8988T (cell line): Measurements from ENCODE around the gene DSTN.

Experiments
- DNase-seq: peaks from one replicate; pipeline ENCODE4 v3.0.0; 2011

Gene DSTN

DNA sequence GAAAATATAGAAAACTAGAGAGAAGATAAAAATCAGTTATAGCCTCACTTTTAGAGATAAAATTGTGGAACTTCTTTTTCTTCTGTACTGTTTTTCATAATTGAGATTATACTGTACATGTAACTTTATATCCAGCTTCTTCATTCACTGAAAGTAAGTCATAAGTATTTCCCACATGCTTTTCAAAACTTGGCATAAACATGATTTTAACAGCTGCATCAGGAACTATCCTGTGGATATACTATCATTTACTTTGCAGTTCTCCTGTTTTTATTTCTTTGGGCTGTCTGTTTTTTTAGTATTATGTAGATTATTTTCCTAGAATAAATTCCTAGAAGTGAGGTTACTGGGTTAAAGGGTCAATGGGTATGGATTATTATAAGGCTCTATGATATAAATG, 14.8 kb downstream of the DSTN start:
- no peak for DNase-seq

DNA sequence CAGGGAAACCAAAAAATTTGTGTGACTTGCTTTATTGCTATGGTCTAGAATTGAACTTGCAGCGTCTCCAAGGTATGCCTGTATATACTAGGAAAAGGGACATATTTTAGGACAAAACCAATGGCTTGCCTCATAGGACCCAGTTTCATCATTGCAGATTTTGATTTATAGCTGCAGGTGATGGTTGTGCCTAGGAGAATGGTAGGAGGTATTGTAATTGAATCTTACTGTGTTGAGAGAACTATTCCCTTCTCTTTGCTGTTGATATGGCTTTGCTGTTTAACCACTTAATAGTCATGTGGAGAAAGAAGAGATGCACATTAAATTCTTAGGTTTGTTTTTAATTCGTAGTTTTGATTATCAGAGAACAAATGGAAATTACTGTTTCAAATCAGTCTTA, 16.4 kb downstream of the DSTN start:
- no peak for DNase-seq

DNA sequence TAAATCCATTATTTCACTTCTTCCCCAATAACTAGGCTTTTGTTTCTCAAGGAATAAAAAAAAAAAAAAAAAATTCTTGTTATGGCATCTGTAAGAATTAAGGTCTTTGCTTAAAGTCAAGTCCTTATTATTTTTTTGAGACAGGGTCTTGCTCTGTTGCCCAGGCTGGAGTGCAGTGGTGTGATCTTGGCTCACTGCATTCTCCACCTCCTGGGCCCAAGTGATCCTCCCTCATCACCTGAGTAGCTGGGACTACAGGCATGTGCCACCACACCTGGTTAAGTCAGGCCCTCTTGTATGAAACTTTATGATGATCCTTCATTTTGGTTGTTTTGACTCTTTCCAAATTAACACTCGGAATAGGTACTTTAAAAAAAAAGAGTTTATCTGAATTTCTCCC, 17.3 kb downstream of the DSTN start:
- DNase-seq, result no peak

DNA sequence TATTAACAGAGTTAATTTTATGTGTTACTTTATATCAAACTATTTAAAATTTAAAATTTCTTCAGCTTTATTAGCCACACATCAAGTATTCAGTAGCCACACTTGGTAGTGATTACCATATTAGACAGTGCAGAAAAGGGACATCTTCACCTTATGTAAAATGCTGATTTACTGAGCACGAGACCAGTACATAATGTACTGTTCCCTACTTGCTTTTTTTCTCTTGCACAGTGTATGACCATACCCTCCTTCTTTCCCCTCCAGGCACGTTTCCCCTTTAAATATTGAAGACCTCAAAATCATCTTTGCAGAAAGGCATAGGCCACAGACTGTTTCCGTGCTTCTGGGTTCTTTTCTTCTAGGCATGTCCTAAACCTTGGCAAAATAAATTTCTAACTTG, 17.9 kb downstream of the DSTN start:
- no peak for DNase-seq

DNA sequence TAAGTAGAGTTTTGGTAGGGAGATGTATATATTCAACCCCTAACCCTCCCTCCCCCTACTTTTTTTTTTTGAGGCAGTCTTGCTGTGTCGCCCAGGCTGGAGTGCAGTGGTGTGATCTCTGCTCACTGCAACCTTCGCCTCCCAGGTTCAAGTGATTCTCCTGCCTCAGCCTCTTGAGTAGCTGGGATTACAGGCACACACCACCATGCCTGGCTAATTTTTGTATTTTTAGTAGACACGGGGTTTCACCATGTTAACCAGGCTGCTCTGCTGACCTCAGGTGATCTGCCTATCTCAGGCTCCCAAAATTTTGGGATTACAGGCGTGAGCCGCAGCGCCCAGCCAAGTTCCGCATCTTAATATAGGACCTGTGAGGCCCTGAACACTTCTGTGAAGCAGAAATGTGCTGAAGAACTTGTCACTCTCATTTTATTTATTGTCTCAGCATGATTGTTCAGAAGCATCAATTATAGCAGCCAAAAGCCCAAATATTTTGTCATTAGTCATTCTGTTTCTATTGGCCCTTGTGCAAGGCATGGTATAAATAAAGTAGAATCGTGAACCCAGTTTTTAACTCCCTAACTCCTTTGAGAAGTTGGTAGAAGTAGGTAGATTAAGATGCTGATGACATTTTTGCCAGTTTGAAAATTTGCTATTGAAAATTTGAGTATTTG, 19.4 kb downstream of the DSTN start:
- DNase-seq, result no peak

DNA sequence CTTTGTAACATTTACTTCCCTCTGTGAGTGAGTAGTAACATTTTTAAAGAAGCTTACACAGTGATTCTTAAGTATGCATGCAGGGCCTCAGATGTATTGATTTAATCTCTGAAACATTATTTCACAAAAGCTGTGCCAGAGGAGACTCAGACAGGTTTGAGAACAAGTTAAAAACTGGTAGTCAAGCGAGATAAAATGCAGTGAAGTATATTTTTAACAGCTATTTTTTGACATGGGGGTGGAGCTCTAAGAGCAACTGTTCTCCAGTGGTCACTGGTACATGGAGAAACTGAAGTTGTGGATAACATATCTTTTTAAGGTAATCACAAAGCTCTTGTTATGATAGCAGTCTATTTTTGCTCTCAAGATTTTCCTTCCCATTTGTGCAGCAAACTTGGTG, 20.4 kb downstream of the DSTN start:
- no peak for DNase-seq

DNA sequence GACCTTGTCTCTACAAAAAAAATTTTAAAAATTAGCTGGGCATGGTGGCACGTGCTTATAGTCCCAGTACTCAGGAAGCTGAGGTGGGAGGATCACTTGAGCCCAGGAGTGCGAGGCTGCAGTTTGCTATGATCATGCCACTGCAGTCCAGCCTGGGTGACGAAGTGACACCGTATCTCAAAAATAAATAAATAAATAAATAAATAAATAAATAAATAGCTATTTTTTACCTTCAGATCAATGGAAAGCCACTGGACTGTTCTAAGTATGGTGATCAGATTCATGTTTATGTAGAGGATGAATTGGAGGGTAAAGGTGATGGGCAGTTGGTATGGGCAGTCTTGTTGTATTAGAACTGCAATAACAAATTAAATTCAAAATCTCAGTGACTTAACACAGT, 24.0 kb downstream of the DSTN start:
- no peak for DNase-seq

DNA sequence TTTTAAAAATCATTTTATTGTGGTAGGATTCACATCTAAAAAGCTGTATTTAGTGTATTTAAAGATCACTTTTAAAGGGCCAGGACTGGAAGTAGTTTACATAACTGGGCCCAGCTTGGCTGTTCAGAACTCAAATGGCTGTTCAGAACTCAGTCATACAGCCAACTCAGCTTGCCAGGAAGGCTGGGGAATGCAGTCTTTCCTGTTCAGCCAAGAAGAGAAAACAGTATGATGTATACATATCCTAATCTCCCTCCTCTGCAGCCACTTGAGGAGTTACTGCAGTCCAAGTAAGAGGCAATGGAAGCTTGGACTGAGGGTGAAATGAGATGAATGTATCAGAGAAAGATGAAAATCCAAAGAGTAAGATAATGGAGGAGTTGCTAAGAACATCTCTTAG, 24.6 kb downstream of the DSTN start:
- no peak for DNase-seq

DNA sequence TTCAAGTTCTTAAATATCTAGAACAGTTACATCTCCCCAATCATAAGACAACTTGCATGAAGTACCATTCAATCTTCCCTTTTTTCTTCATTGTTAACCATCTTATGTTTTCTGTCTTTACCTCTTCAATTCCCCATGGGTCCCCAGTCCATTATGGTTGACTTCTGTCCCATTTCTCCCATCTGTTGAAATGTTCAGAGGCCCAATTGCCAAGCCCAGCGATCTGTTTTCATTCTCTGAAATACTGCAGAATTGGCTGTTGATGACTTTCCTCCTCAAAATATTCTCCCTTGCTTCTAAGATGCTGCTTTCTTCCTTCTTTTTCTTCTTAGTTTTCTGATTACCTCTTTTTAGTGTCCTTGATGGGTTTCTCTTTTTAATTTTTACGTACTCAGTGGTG, 26.0 kb downstream of the DSTN start:
- no peak for DNase-seq

DNA sequence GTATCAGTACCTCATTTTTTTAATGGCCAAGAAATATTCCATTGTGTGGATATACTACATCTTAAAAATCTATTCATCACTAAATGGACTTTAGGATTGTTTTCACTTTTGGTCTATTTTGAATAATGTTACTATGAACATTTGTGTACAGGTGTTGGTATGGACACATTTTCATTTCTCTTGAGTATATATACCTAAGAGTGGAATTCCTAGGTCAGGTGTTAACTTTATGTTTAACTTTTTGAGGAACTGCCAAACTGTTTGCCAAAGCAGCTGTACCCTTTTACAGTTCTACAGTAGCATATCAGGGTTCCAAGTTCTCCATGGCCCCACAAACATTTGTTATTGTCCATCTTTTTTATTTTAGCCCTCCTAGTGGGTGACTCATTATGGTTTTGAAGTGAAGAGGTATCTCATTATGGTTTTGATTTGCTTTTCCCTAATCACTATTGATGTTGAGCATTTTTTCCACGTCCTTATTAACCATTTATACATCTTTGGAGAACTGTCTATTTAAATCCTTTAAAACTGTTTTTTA, 28.2 kb downstream of the DSTN start:
- no peak for DNase-seq

DNA sequence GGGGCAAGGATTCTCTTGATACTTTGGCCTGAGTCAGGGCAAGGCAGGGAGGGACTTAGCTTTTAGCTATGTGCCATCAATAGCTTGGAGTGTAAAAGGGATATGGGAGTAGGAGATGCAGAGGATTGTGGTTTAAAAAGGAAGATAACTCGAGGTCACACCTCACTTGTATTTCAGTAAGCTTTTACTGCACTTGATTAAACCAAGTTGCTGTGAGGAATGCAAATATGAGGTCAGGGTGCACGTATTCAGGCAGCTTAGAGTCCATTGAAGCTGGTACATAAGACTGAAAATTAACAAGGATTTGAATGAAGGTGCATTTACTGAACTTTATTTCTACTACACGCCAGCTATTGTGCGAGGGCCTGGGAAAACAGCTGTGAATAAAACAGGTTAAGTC, 32.1 kb downstream of the DSTN start:
- no peak for DNase-seq

DNA sequence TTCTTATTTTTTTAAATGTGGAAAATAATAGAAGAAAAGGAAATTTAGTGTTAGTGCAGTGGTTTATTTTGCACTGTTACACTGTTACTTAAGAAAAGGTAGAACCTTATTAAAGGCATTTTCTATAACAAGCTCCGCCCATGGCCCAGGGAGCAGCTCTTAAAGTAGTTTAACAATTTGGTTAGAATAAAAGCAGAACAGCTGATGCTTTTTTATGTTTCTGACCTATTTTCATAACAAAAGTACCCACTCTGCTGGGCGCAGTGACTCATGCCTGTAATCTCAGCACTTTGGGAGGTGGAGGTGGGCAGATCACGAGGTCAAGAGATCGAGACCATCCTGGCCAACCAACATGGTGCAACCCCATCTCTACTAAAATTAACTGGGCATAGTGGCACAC, 32.6 kb downstream of the DSTN start:
- DNase-seq, result no peak

DNA sequence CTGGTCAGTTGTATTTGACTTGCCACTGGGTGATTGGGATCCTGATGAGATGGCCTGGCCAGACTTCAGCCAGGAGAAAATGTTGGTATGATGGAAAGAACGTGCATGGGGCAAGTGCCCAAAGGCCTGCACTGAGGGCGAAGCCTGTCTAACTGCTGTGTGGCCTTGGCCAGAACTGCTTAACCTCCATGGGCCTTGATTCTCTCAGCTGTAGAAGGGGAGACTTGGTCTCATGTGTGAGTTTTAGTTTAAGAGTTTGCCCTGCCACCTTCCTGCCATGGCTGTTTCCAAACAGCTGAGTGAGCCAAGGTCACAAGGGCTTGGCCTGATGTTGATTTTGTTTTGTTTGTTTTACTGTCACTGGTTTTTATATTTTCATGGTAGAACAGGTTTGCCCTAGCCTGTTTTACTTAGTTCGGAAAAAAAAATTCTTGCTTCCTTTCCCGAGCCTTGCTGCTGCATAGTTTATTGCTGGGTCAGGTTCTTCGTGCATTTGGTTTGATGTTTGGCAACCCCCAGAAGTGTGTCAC, 35.3 kb downstream of the DSTN start:
- no peak for DNase-seq

DNA sequence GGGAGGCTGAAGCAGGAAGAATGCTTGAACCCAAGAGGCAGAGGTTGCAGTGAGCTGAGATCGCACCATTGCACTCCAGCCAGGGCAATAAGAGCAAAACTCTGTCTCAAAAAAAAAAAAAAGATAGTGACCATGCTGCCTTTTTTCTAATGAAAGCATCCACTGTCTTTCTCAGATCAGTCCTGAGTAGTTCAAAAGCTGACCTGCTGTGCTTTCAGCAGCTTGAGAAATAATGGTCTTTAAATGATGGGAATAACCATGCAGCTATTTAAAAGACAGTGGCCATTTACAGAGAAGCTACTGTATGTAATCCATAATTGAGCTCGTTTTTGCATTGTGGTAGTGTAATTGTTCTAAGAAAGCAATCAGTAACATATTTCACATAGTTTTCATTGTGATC, 36.1 kb downstream of the DSTN start:
- DNase-seq, result no peak

DNA sequence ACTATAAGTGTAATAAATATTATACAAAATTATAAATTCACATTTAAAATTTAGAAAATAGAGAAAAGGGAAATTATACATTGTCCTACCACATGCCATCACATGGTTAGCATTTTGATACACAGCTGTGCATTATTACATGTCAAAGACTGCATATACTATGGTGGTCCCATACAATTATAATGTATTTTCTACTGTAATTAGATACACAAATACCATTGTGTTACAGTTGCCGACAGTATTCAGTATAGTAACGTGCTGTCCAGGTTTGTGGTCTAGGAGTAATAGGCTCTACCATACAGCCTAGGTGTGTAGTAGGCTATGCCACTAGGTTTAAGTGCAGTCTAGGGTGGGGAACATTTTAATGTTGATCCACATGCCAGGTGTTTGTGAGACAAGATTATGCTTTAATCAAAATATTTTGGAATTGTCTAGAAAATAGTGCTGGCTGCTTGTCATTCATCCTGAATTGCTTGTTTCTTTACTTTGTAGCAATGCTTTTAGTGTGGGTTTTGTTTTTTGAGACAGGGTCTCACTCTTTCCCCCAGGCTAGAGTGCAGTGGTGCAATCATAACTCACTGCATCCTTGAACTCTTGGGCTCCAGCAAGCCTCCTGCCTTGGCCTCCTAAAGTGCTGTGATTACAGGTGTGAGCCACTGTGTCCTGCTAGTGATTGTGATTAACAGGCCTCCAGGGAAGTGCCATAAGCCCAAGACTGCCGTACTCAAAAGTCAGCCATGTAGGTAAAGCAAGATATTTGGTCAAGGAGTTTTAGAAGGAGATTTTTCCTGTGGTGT, 39.0 kb downstream of the DSTN start:
- no peak for DNase-seq

DNA sequence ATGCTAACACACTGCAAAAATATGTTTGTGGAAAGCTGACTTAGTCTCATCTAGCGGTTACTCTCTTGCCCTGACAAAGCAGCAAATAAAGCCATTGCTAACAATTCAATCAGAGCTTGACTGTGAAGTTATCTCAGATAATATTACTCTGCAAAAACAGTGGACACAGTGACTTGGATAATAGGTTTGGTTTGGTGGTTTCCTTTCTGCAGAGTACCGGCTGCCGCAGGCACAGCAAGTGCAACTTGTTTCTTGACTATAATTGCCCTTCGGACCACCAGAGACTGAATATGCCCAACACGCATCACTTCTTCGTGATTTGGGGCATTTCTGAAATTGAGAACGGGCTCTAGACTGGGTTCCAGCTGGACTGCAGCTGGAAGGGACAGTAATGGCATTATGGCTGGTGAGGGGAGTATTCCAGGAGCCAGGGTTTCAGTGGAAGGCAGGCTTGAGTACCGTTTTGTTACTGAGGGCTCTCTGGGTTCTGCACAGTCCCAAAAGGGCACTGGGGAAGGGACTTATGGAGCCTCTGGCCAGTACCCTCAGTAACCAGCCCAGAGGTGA, 40.0 kb downstream of the DSTN start:
- DNase-seq, result no peak

DNA sequence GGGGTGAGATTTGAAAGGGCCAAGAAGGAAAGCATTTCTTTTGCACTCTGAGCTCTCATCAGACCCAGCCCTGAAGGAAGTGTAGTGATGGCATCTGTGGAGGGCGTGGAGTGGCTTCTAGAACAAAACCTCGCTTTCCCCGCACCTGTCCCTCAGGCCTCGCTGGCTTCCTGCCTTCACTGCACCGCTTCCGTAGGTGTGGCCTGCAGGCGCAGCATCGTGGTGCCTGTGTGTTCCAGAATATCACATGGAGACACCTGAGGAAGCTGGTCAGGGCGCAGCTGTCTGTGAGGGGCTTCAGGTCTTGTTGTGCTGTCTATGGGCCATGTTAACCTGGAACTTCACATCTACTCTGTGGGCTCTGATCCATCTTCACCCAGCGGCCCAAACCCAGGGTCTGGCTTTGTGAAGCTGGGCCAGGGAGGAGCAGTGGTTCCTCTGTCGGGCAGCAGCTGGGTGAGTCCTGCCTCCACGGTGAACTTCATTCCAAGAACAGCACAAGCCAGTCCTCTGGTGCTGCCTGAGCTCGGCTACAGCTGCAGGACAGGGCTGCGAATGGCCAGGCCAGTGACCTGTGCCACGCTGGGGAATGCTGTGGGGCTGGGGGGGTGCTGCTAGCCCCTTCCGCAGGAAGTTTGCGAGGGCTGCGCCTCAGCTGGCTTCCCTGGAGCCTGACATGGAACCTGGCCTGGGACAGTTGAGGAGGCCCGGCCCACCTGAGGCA, 40.9 kb downstream of the DSTN start:
- DNase-seq, result no peak

DNA sequence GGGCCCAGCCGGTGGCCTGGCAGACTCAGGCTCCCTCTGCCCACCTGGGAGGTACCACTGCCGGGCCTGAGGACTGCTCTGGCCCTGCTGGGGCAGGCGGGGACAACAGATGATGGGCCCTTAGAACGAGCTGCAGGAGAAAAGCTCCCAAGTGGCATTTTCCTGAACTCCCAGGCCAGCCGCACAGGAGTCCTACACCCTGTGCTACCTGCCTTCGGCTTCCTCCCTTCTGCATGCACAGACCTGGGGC, 41.3 kb downstream of the DSTN start:
- no peak for DNase-seq

DNA sequence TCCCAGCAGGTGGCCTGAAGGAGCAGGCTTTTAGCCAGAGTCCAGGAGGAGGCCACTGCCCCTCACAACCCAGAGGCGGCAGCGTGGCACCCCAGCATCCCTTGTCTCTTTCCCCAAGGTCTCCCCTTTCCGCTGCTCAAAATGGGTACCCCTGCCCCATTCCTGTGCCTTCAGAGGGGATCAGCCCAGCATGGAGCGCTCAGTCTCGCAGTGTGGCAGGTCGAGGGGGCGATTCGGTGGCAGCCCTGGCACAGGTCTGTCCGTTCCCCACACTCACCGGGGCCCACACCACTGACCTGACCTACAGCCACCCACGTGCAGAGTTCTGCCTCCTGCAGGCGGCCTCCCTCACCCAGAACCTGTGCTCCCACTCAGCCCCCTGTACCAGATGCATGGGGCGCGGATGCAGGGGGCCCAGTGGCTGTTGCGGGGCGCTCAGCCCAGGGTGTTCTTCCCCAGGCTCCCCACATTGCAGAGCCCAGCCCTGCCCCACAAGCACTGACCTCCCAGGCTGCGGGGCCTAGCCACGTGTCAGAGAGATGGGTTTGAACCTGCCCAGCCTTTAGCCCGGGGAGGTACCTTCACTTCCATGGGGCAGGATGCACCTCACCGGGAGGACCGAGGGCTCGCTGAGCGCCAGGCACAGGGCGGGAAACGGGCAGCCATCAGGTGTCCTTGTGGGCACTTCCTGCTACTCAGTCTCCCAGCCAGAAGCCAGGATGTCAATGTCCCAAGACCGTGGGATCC, 41.8 kb downstream of the DSTN start:
- peak; percentile 44 for DNase-seq

DNA sequence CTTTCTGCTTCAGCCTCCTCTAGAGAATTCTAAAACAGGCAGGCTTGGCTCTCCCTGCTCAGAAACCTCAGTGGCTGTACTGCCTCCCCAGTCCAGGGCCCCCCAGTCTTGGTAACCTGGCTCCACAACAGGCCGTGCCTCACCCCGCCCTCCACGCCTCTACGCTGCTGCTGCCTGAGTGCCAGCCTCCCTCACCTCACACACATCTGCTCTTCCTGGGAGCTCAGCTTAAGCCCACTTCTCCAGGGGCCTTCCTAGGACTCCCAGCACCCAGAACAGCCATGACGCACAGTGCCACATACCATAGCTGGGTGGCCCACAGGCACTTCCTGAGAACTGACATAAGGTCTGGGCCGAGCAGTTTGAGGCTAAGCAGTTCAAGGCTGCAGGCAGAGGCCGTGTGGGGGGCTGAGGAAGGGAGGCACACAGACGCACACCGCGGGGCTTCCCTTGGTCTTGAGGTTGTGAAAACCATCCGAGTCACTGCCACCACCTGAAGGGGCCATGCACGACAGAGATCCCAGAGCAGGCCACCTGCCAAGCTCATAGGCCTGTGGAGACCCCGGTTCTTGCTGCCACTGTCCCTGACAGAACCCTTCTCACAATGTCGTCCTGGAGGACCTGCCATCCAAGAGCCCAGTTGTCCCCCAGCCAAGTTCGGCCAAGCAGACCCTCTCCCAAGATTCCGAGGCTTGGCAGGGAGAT, 42.6 kb downstream of the DSTN start:
- no peak for DNase-seq

DNA sequence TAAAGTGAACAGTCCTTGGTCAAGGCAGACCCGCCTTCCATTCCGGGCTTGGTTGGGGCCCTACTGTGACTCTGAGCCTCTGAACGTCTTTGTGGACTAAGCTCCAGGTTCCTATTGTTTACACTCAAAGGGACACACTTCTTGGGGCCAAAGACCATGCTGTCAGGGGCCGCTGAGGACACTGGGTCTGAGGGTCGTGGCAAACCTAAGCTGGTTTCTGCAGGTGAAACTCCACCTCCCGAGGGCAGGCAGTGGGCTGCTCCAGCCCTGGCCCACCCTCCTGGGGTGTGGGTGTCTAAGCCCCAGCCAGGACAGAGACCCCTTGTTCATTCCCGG, 43.1 kb downstream of the DSTN start:
- no peak for DNase-seq
